H7 (cell line): ENCODE data around the gene GRIN3B. TPM values are rescaled to one million over a fixed set of nuclear protein-coding genes. Genes with fewer than 3 reads are reported as not detected.

Source experiments
- DNase-seq: peaks from one replicate; pipeline ENCODE4 v3.0.0; 2012
- H3K27me3 ChIP-seq: 2 replicates; pipeline ENCODE4 v1.6.0; 2011; ENCODE audit warnings: mild to moderate bottlenecking, low read length; ENCODE audit not compliant: control insufficient read depth, insufficient read depth
- H3K36me3 ChIP-seq: replicated peaks from 2 replicates; pipeline ENCODE4 v1.5.1; 2011; ENCODE audit warnings: low read length; ENCODE audit not compliant: control insufficient read depth, insufficient read depth
- H3K4me3 ChIP-seq: 2 replicates; pipeline ENCODE4 v1.5.1; 2011; ENCODE audit warnings: low read depth, mild to moderate bottlenecking, control low read depth, low read length, moderate library complexity; ENCODE audit not compliant: insufficient read depth
- total RNA-seq: library from RNA; depleted of rRNA; stranded (reverse); fragments of >200 nt; shearing (Covaris generic); gene quantifications from 2 replicates; pipeline ENCODE4 v1.2.3, GENCODE V29; 2014

GRIN3B gene
- total RNA-seq, 1 experiment from 2014 or later: 0.03 TPM

DNA sequence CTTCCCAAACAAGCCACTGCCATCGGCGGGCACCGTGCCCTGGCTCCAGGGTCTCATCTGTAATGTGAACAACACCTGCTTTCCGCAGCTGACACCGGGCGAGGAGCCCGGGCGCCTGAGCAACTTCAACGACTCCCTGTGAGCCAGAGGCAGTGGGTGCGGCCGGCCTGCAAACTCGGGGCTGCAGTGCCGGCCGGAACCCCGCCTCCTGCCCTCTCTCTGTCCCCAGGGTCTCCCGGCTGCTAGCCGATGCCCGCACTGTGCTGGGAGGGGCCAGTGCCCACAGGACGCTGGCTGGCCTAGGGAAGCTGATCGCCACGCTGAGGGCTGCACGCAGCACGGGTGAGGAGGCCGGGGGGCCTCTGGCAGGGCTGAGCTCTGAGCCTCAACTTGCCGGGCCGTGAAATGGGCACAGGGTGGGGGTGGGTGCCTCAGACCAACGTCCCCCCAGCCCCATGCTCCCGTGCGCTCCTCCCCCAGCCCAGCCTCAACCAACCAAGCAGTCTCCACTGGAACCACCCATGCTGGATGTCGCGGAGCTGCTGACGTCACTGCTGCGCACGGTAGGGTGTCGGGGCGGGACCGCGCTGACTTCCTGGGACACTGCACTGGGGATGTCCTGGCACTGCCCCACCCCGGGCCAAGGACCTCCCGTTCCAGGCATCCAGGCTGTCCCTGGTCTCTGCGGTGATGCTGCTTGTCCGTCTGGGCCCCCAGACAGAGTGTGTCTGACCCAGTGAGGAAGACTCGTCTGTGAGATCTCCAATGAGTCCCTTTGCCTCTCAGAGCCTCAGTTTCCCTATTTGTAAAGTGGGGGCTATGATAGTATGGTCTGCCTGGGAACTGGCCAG, 41.8 kb downstream of the GRIN3B start:
- Histone ChIP-seq H3K27me3 (no peaks in the 10 kb centered on the region), H3K4me3 (no peak overlapping the region), H3K36me3 (peaks cover 5% of the 10 kb centered on the region)
- DNase-seq: no peak

DNA sequence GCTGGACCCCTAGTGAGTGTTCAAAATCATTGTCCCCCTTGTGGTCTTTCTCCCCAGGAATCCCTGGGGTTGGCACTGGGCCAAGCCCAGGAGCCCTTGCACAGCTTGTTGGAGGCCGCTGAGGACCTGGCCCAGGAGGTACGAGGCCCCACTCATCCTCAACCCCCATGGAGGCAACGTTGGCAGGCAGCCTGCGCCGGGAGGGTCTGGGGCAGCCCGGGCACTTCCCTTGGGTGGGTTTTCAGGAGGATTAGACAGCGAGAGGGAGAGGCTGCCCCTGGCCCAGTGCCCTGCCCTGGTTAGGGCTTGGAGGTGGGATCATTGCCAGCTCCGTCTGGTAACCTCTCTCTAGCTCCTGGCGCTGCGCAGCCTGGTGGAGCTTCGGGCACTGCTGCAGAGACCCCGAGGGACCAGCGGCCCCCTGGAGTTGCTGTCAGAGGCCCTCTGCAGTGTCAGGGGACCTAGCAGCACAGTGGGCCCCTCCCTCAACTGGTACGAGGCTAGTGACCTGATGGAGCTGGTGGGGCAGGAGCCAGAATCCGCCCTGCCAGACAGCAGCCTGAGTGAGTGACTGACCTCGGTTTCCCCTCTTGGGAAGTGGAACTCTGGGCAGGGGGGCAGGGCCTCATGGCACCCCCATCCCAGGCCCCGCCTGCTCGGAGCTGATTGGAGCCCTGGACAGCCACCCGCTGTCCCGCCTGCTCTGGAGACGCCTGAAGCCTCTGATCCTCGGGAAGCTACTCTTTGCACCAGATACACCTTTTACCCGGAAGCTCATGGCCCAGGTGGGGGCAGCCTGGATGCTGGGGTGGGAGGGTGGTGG, 42.7 kb downstream of the GRIN3B start:
- Histone ChIP-seq H3K27me3 (no peaks in the 10 kb centered on the region), H3K36me3 (peaks cover 1% of the 10 kb centered on the region; the same call in 1 of the 2 replicates), H3K4me3 (no peak overlapping the region)
- peak; percentile 67 for DNase-seq

DNA sequence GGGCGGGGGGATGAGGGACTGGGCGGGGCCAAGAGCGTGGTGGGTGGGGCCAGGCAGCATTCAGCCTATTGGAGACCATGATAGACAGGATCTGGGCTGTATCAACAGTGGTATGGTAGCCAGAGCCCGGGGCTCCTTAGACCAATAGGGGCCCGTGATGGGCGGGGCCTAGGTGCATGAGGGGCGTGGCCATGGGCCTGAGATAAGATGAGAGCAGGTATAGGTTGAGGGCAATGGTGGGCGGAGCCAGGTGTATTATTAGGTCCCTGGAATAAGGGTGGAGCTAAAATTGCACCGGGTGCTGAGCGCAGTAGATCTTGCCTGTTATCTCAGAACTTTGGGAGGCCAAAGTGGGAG, 45.0 kb downstream of the GRIN3B start:
- peak; percentile 97 for DNase-seq
- Histone ChIP-seq H3K4me3 (no peak overlapping the region), H3K36me3 (no peaks in the 10 kb centered on the region), H3K27me3 (no peaks in the 10 kb centered on the region)

DNA sequence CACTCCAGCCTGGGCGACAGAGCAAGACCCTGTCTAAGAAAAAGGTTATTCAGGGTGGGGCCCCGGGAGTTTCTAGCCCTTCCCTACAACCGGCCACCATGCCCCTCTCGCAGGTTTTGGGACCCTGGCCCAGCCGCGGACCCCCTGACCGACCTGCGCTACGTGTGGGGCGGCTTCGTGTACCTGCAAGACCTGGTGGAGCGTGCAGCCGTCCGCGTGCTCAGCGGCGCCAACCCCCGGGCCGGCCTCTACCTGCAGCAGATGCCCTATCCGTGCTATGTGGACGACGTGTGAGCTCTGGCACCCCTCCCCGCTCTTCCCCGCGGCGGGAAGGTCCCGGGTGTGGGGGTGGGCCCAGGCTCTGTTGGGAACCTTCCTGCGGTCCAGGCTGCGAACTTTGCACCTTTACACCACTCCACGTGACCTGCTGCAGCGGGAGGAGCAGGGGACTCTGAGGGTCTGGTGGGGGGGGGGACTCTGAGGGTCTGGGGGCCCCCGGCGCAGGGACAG, 46.0 kb downstream of the GRIN3B start:
- Histone ChIP-seq H3K4me3 (no peak overlapping the region), H3K36me3 (no peaks in the 10 kb centered on the region), H3K27me3 (no peaks in the 10 kb centered on the region)
- DNase-seq: no peak

DNA sequence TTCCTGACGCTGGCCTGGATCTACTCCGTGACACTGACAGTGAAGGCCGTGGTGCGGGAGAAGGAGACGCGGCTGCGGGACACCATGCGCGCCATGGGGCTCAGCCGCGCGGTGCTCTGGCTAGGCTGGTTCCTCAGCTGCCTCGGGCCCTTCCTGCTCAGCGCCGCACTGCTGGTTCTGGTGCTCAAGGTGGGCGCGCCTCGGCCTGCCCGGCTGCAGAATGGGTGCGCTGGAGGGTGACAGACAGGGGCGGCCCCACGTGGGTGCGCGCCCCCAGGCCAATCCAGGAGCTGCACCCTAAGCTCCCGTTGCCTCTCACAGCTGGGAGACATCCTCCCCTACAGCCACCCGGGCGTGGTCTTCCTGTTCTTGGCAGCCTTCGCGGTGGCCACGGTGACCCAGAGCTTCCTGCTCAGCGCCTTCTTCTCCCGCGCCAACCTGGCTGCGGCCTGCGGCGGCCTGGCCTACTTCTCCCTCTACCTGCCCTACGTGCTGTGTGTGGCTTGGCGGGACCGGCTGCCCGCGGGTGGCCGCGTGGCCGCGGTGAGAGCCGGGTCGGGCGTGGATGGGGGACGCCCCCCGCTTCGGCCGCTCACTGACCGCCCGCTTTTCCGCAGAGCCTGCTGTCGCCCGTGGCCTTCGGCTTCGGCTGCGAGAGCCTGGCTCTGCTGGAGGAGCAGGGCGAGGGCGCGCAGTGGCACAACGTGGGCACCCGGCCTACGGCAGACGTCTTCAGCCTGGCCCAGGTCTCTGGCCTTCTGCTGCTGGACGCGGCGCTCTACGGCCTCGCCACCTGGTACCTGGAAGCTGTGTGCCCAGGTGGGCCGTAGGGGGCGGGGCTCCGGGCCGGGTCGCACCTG, 46.8 kb downstream of the GRIN3B start:
- H3K4me3 ChIP-seq: no peak overlapping the region
- DNase-seq: no peak
- no peaks in the 10 kb centered on the region for H3K27me3 ChIP-seq
- no peaks in the 10 kb centered on the region for H3K36me3 ChIP-seq

DNA sequence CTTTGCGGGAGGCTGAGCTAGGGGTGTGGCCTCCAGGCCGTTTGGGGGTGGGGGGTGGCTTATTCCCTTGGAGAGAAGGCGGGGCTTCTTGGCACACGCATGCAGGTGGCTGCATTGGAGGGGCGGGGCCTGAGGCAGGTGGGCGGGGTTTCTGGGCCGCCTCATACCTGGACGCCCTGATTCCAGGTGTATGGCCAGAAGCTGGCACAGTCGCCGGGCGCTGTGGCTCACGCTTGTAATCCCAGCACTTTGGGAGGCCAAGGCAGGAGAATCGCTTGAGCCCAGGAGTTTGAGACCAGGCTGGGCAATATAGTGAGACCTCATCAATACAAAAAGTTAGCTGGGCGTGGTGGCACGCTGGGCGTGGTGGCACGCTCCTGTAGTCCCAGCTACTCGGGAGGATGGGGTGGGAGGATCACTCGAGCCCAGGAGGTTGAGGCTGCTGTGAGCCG, 47.5 kb downstream of the GRIN3B start:
- Histone ChIP-seq H3K4me3 (no peak overlapping the region), H3K27me3 (no peaks in the 10 kb centered on the region), H3K36me3 (no peaks in the 10 kb centered on the region)
- peak; percentile 94 for DNase-seq

DNA sequence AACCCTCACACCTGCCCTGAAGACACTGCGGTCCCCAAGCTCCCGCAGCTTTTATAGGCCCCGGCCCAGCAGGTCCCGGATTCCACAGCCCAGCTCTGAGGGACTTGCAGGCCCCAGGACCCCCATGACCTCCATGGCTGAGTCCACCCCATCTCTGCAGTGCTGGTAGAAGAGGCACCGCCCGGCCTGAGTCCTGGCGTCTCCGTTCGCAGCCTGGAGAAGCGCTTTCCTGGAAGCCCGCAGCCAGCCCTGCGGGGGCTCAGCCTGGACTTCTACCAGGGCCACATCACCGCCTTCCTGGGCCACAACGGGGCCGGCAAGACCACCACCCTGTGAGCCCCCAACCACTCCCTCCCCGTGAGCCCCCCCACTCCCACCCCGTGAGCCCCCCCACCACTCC, 48.9 kb downstream of the GRIN3B start:
- Histone ChIP-seq H3K4me3 (no peak overlapping the region), H3K36me3 (no peaks in the 10 kb centered on the region), H3K27me3 (no peaks in the 10 kb centered on the region)
- DNase-seq: no peak

DNA sequence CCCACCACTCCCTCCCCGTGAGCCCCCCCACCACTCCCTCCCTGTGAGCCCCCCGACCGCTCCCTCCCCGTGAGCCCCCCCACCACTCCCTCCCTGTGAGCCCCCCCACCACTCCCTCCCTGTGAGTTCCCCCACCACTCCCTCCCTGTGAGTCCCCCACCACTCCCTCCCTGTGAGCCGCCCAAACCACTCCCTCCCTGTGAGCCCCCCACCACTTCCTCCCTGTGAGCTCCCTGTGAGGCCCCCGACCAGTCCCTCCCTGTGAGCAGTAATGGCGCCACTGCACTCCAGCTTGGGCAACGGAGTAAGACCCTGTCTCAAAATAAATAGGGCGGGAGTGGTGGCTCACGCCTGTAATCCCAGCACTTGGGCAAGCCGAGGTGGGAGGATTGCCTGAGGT, 49.6 kb downstream of the GRIN3B start:
- no peaks in the 10 kb centered on the region for H3K36me3 ChIP-seq

DNA sequence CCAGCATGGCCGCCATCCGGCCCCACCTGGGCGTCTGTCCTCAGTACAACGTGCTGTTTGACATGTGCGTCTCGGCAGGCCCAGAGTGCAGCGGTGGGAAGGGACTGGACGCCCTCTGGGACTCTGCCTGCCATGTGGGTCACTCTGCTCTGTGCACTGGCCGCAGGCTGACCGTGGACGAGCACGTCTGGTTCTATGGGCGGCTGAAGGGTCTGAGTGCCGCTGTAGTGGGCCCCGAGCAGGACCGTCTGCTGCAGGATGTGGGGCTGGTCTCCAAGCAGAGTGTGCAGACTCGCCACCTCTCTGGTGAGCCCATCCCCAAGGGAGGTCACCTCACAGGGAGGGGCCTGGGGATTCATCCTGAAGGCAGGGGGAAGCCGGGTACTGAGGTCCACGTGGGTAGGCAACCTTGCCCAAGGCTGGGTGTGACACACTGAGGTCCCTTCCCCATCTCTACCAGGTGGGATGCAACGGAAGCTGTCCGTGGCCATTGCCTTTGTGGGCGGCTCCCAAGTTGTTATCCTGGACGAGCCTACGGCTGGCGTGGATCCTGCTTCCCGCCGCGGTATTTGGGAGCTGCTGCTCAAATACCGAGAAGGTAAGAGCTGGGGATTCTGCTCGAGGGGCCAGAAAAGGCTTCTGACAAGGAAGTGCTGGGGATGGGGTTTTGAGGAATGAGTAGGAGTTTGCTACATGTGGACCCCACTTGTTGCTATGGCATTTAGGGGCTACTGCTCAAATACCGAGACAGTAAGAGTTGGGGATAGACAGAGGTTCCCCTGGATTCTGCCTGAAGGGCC, 51.0 kb downstream of the GRIN3B start:
- Histone ChIP-seq H3K4me3 (no peak overlapping the region), H3K27me3 (no peaks in the 10 kb centered on the region), H3K36me3 (no peaks in the 10 kb centered on the region)
- DNase-seq: no peak

More for the DNA sequence above, 49.6 kb downstream of the GRIN3B start:
- Histone ChIP-seq H3K4me3 (no peak overlapping the region), H3K27me3 (no peaks in the 10 kb centered on the region)
- no peak for DNase-seq

DNA sequence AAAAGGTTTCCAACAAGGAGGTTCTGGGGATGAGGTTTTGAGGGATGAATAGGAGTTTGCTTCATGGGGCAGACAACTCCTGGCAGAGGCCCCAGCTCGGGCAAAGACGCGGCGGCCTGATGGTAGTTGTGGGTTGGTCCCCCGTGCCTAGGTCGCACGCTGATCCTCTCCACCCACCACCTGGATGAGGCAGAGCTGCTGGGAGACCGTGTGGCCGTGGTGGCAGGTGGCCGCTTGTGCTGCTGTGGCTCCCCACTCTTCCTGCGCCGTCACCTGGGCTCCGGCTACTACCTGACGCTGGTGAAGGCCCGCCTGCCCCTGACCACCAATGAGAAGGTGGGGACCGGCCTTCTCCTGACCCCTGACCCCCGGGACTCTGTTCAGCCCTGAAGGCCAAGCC, 51.6 kb downstream of the GRIN3B start:
- DNase-seq: no peak
- H3K36me3 ChIP-seq: no peaks in the 10 kb centered on the region

DNA sequence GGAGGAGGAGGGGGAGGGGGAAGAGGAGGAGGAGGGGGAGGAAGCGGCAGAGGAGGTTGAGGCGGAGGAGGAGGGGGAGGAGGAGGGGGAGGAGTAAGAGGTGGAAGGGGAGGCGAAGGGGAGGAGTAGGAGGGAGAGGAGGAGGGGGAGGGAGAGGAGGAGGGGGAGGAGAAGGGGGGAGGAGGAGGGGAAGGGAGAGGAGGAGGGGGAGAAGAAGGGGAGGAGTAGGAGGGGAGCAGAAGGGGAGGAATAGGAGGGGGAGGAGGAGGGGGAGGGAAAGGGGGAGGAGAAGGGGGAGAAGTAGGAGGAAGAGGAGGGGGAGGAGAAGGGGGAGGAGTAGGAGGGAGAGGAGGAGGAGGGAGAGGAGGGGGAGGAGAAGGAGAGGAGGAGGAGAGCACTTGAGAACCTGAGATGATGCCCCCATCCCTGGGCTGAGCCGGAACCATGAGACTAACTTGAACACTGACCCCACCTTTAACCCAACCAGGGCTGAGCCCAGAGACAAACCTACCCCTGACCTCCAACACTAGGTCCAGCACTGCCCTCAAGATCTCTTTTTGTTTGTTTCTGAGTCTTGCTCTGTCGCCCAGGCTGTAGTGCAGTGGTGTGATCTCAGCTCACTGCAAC, 52.2 kb downstream of the GRIN3B start:
- DNase-seq: no peak
- Histone ChIP-seq H3K4me3 (no peak overlapping the region), H3K27me3 (no peaks in the 10 kb centered on the region), H3K36me3 (no peaks in the 10 kb centered on the region)

More for the DNA sequence above, 51.6 kb downstream of the GRIN3B start:
- H3K27me3 ChIP-seq: no peaks in the 10 kb centered on the region
- no peak overlapping the region for H3K4me3 ChIP-seq

DNA sequence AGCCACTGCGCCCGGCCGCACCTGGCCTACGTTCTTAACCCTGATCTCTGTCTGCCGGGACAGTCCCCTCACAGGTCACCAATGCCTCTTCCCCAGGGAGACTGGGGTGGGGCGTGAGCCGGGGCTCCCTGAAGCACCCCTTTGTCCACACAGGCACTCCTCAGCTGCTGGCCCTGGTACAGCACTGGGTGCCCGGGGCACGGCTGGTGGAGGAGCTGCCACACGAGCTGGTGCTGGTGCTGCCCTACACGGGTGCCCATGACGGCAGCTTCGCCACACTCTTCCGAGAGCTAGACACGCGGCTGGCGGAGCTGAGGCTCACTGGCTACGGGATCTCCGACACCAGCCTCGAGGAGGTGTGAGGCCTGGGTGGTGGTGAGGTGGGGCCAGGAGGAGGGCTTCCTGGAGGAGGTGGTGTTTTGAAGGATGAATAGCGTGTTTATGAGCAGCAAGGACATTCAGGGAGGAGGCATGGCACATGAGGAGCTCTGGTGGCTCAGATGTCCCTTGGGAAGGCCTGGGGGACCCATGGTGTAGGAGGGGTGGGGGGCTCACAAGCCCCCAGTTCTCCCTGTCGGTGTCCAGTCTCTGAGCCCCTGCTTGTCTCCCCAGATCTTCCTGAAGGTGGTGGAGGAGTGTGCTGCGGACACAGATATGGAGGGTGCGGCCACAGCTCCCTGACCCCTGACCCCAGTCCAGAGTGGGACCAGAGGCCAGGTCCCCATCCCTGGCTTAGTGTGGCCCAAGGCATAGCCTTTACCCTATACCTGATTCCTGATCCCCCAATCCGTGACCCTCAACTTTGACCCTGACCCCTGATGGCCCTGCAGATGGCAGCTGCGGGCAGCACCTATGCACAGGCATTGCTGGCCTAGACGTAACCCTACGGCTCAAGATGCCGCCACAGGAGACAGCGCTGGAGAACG, 53.2 kb downstream of the GRIN3B start:
- Histone ChIP-seq H3K27me3 (no peaks in the 10 kb centered on the region), H3K4me3 (no peak overlapping the region), H3K36me3 (no peaks in the 10 kb centered on the region)
- DNase-seq: no peak
